Endothelial cell of umbilical vein (primary cell): Measurements from ENCODE around the gene ANXA2R. TPM values are rescaled to one million over a fixed set of nuclear protein-coding genes. Genes with fewer than 3 reads are reported as not detected.

Source experiments
- BruUV-seq: library from RNA; stranded (reverse); fragments of 400-500 nt; replicated peaks from 2 replicates; lab custom pipeline; 2021; lab: Mats Ljungman, UMichigan
- CTCF ChIA-PET: fragments of 300-600, 350-600 bp; sonication (Branson Sonifier 250); formaldehyde crosslinking; loops from one replicate; lab custom pipeline; 2021; ENCODE audit warnings: antibody characterized with exemption, inconsistent platforms; lab: Charles Lee
- POLR2A ChIA-PET: fragments of 300-600, 350-600 bp; sonication (Branson Sonifier 250); formaldehyde crosslinking; loops from one replicate; lab custom pipeline; 2021; ENCODE audit warnings: antibody characterized with exemption, inconsistent platforms; lab: Charles Lee
- DNase-seq: peaks from one replicate; pipeline ENCODE4 v3.0.0-alpha.2; 2011; ENCODE audit warnings: low read depth, low spot score
- FAIRE-seq: peaks from 2 replicates; lab custom pipeline; 2011; peaks lifted over from hg19 to GRCh38; lab: Jason Lieb, UNC
- H2AFZ ChIP-seq: 2 replicates; pipeline ENCODE4 v1.6.0; 2012; ENCODE audit warnings: low read depth, low read length, control low read depth, inconsistent platforms
- H3K27ac ChIP-seq: 2 replicates; pipeline ENCODE4 v1.5.1; 2011; ENCODE audit warnings: low read depth, mild to moderate bottlenecking, control low read depth, low read length, moderate library complexity; ENCODE audit not compliant: insufficient read depth
- H3K27me3 ChIP-seq, 2 experiments: 2 replicates each; pipeline versions ENCODE4 v1.6.0 to v1.6.1; 2011; ENCODE audit warnings: low read length in 2 of 2, mixed read lengths in 1 of 2; ENCODE audit not compliant: control insufficient read depth in 2 of 2, insufficient read depth in 2 of 2
- H3K36me3 ChIP-seq, 2 experiments: 2 replicates in 1 of 2; 3 replicates in 1 of 2; pipeline ENCODE4 v1.5.1; 2011; ENCODE audit warnings: low read length in 2 of 2, mild to moderate bottlenecking in 1 of 2, moderate library complexity in 1 of 2; ENCODE audit not compliant: control insufficient read depth in 2 of 2, insufficient read depth in 2 of 2; ENCODE audit errors: extremely low read depth in 1 of 2
- H3K4me1 ChIP-seq: 3 replicates; pipeline ENCODE4 v1.5.1; 2011; ENCODE audit warnings: mild to moderate bottlenecking, low read length; ENCODE audit not compliant: control insufficient read depth, insufficient read depth; ENCODE audit errors: extremely low read depth
- H3K4me2 ChIP-seq: 2 replicates; pipeline ENCODE4 v1.6.1; 2011; ENCODE audit warnings: low read length, control low read depth, mixed read lengths; ENCODE audit not compliant: insufficient read depth
- H3K4me3 ChIP-seq, 3 experiments: fragments of 200-600 bp in 1 of 3; sonication (generic), shearing (Covaris generic) in 1 of 3; replicated peaks in 1 of 3; 2 replicates each; pipeline ENCODE4 v1.5.1; 2011 to 2016; ENCODE audit warnings: control low read depth in 3 of 3, low read length in 3 of 3, mild to moderate bottlenecking in 2 of 3, inconsistent platforms in 1 of 3, low read depth in 1 of 3, moderate library complexity in 1 of 3; ENCODE audit not compliant: insufficient read depth in 1 of 3
- H3K79me2 ChIP-seq: 2 replicates; pipeline ENCODE4 v1.6.0; 2012; ENCODE audit warnings: low read length, inconsistent platforms; ENCODE audit not compliant: control insufficient read depth, insufficient read depth
- H3K9ac ChIP-seq: replicated peaks from 2 replicates; pipeline ENCODE3; 2011; ENCODE audit warnings: low read length, control low read depth; ENCODE audit not compliant: insufficient read depth; ENCODE audit errors: extremely low read depth
- H3K9me1 ChIP-seq: replicated peaks from 3 replicates; pipeline ENCODE4 v1.6.0; 2011; ENCODE audit warnings: mild to moderate bottlenecking, low read length; ENCODE audit not compliant: control insufficient read depth, insufficient read depth; ENCODE audit errors: extremely low read depth
- H3K9me3 ChIP-seq: replicated peaks from 2 replicates; pipeline ENCODE4 v1.5.1; 2012; ENCODE audit warnings: low read length, inconsistent platforms; ENCODE audit not compliant: control insufficient read depth, insufficient read depth
- H4K20me1 ChIP-seq: replicated peaks from 2 replicates; pipeline ENCODE3; 2011; ENCODE audit warnings: mild to moderate bottlenecking, low read length; ENCODE audit not compliant: control insufficient read depth, insufficient read depth; ENCODE audit errors: extremely low read depth
- FOS ChIP-seq: IDR thresholded peaks from 2 replicates; pipeline ENCODE4 v1.6.1; 2011; ENCODE audit warnings: mild to moderate bottlenecking, low read length, moderate library complexity, borderline replicate concordance; ENCODE audit not compliant: insufficient read depth
- GATA2 ChIP-seq: IDR thresholded peaks from 2 replicates; pipeline ENCODE4 v1.7.0; 2011; ENCODE audit warnings: low read depth, mild to moderate bottlenecking, moderate library complexity, mixed read lengths, low read length; ENCODE audit not compliant: insufficient read length, insufficient read depth
- JUN ChIP-seq: IDR thresholded peaks from 2 replicates; pipeline ENCODE4 v1.6.1; 2011; ENCODE audit warnings: borderline replicate concordance, low read depth; ENCODE audit not compliant: insufficient read length, insufficient read depth
- MYC ChIP-seq: IDR thresholded peaks from one replicate; pipeline ENCODE4 v1.6.1; 2011; ENCODE audit warnings: mild to moderate bottlenecking, low read depth, low read length
- POLR2A ChIP-seq: IDR thresholded peaks from 2 replicates; pipeline ENCODE4 v1.6.1; 2012; ENCODE audit warnings: low read depth, mild to moderate bottlenecking, control low read depth, low read length
- POLR2AphosphoS5 ChIP-seq: IDR thresholded peaks from 2 replicates; pipeline ENCODE4 v1.6.1; 2012; ENCODE audit warnings: low read depth, mild to moderate bottlenecking, control low read depth, low read length, moderate library complexity; ENCODE audit not compliant: insufficient read depth
- dilution Hi-C: fragments of 300-500 bp; cut with MboI; formaldehyde crosslinking; loops from one replicate; pipeline ENCODE4 v1.15.0; 2019; ENCODE audit warnings: low sequenced_read_pairs; ENCODE audit not compliant: extremely low pct_ligation_motif_present
- intact Hi-C: fragments of 100-400 bp; cut with micrococcal nuclease; formaldehyde crosslinking; loops from one replicate; pipeline ENCODE4 v1.10.0; 2022
- polyA plus RNA-seq, 4 experiments: library from polyadenylated mRNA; depleted of rRNA in 3 of 4; stranded (reverse) in 3 of 4; unstranded in 1 of 4; fragments of >200 nt; gene quantifications; 2 replicates each; pipeline versions ENCODE4 v1.2.1 to v1.2.3, GENCODE V29; 2011 to 2012; ENCODE audit warnings: missing spikeins in 1 of 4
- total RNA-seq: library from RNA; stranded (reverse); gene quantifications from 2 replicates; pipeline ENCODE4 v1.2.3, GENCODE V29; 2021
- TF ChIP-seq, protein P1 (sequence below): IDR thresholded peaks from 2 replicates; pipeline ENCODE4 v1.6.1; 2011; ENCODE audit not compliant: insufficient read depth, insufficient read length
- TF ChIP-seq, protein P2 (sequence below), 2 donors: IDR thresholded peaks; 1 replicate in 1 of 2; 2 replicates in 1 of 2; pipeline ENCODE4 v1.5.1; 2011; ENCODE audit warnings: low read length in 2 of 2, mild to moderate bottlenecking in 2 of 2, moderate library complexity in 2 of 2, control low read depth in 1 of 2, inconsistent platforms in 1 of 2, low read depth in 1 of 2; ENCODE audit not compliant: insufficient read depth in 1 of 2; ENCODE audit errors: extremely low read depth in 1 of 2

Gene ANXA2R
- total and polyA plus RNA-seq, 2 donors (not counting 3 experiments of a cell fraction or from before 2014, with no cell fraction given) = 6.6 to 10.4 TPM

DNA sequence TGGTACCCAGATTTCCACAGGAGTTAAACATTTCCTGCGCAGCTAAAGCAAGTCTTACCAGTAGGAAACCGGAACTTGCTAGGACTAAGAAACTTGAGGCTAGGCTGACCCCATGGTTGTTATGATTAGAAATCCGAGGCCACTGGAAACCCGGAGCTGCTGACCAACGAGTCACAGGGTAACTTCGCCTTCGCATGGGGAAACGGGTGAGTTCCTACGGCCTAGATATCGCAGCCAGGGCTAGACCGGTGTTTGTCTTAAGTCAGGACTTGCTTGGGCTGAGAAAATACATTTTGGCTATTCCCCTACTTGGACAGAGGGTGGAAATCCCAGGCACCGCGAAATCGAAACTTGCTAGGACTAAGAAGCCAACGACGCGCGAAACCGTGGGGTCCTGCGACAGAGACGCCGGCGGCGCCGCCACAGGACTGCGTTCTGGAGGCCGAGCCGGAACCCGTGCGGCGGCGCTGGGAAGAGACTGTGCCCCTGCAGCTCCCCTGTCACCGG, 1.6 kb upstream of the ANXA2R start:
- Histone ChIP-seq H3K9me1 (no peaks in the 10 kb centered on the region), H3K4me1 (peaks cover 27% of the 10 kb centered on the region), H3K4me3 (peak overlapping the region; percentile 51 to 87 (median 54)), H3K9ac (peak overlapping the region; percentile 75), H3K79me2 (peaks cover 48% of the 10 kb centered on the region), H2AFZ (peak overlapping the region; percentile 19), H3K27ac (peak overlapping the region; percentile 77), H3K4me2 (peak overlapping the region; percentile 85), H3K36me3 (no peaks in the 10 kb centered on the region), H4K20me1 (no peaks in the 10 kb centered on the region), H3K9me3 (no peaks in the 10 kb centered on the region), H3K27me3 (no peaks in the 10 kb centered on the region)
- intact Hi-C loops (loop anchor here (1.0 kb wide), 2 partner anchors 24 to 80 kb away; no protein-coding TSS in a partner anchor), dilution Hi-C loops (no loop called here)
- FAIRE-seq (peak; percentile 94), DNase-seq (peak; percentile 89)
- no peak for TF ChIP-seq MYC
- TF ChIP-seq FOS = peak; percentile 5
- peak; percentile 34 for TF ChIP-seq POLR2AphosphoS5
- TF ChIP-seq JUN = no peak
- TF ChIP-seq, protein P1, sequence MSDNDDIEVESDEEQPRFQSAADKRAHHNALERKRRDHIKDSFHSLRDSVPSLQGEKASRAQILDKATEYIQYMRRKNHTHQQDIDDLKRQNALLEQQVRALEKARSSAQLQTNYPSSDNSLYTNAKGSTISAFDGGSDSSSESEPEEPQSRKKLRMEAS = no peak
- peak; percentile 71 for TF ChIP-seq POLR2A
- TF ChIP-seq GATA2 = no peak
- TF ChIP-seq, protein P2, sequence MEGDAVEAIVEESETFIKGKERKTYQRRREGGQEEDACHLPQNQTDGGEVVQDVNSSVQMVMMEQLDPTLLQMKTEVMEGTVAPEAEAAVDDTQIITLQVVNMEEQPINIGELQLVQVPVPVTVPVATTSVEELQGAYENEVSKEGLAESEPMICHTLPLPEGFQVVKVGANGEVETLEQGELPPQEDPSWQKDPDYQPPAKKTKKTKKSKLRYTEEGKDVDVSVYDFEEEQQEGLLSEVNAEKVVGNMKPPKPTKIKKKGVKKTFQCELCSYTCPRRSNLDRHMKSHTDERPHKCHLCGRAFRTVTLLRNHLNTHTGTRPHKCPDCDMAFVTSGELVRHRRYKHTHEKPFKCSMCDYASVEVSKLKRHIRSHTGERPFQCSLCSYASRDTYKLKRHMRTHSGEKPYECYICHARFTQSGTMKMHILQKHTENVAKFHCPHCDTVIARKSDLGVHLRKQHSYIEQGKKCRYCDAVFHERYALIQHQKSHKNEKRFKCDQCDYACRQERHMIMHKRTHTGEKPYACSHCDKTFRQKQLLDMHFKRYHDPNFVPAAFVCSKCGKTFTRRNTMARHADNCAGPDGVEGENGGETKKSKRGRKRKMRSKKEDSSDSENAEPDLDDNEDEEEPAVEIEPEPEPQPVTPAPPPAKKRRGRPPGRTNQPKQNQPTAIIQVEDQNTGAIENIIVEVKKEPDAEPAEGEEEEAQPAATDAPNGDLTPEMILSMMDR (IDR thresholded peaks at IDR 0.05; ENCODE audit: extremely low read depth in 1 of 2, insufficient read depth in 1 of 2, low read depth in 1 of 2, low read length in 2 of 2) = peak in 1 of 2 donors; percentile 7
- POLR2A ChIA-PET = interaction anchor here (0.6 to 2.4 kb wide), 7 partner anchors 22 to 1138 kb away, joined by 3 to 9 read pairs (median 6); no protein-coding TSS in a partner anchor
- CTCF ChIA-PET = interaction anchor here (0.7 to 5.7 kb wide), 19 partner anchors 12 to 348 kb away, joined by 3 to 140 read pairs (median 6); partner anchors contain the start of gene ZNF131
- TSS peak; percentile 38 for BruUV-seq
